IPS DF 6.9 (cell line): ENCODE results near the gene LDLRAD2.
"Not testable (repeated sequence)": the region's sequence is repeated elsewhere in the genome, so short reads cannot be mapped to it uniquely, and the experiment has no call there.

ENCODE experiments used
- DNase-seq: peaks from one replicate; pipeline ENCODE4 v3.0.0-alpha.2; 2013; ENCODE audit warnings: low read depth, low spot score
- H3K27ac ChIP-seq: one replicate; pipeline ENCODE4 v1.5.1; 2013; ENCODE audit warnings: low read length, control low read depth
- H3K27me3 ChIP-seq: 2 replicates; pipeline ENCODE4 v1.6.1; 2013; ENCODE audit warnings: mild to moderate bottlenecking, low read length; ENCODE audit not compliant: control insufficient read depth, insufficient read depth
- H3K36me3 ChIP-seq: 2 replicates; pipeline ENCODE4 v1.6.1; 2013; ENCODE audit warnings: low read length; ENCODE audit not compliant: control insufficient read depth, insufficient read depth
- H3K4me1 ChIP-seq: 2 replicates; pipeline ENCODE4 v1.6.1; 2013; ENCODE audit warnings: low read length; ENCODE audit not compliant: control insufficient read depth, insufficient read depth
- H3K4me3 ChIP-seq: 2 replicates; pipeline ENCODE4 v1.5.1; 2013; ENCODE audit warnings: mild to moderate bottlenecking, low read length
- H3K9me3 ChIP-seq: 2 replicates; pipeline ENCODE4 v1.6.1; 2013; ENCODE audit warnings: low read length, inconsistent platforms; ENCODE audit not compliant: control insufficient read depth, insufficient read depth
- WGBS: extraction: QIAGEN DNeasy Blood & Tissue Kit; methylation state at CpG from one replicate; pipeline ENCODE4 v1.1.7; 2013; ENCODE audit warnings: mixed read lengths, missing lambda C conversion rate; ENCODE audit not compliant: insufficient read length, insufficient coverage; 5-methylcytosine and 5-hydroxymethylcytosine counted together

The LDLRAD2 gene

GRCh38 chr1:21774835-21775549 is 37.1 kb upstream of the LDLRAD2 start:
- no peak overlapping the region for H3K27ac ChIP-seq
- H3K4me3 ChIP-seq, result no peak overlapping the region
- no peaks in the 10 kb centered on the region for H3K9me3 ChIP-seq
- WGBS, result no CpG with 5 or more reads among the region's 15 CpGs
- DNase-seq, result no peak
- no peaks in the 10 kb centered on the region for H3K36me3 ChIP-seq
- H3K27me3 ChIP-seq, result no peaks in the 10 kb centered on the region
- no peaks in the 10 kb centered on the region for H3K4me1 ChIP-seq

- no CpG with 5 or more reads among the region's 2 CpGs for WGBS
- Histone ChIP-seq H3K4me3 (no peak overlapping the region), H3K4me1 (no peaks in the 10 kb centered on the region), H3K36me3 (no peaks in the 10 kb centered on the region), H3K27me3 (no peaks in the 10 kb centered on the region), H3K9me3 (no peaks in the 10 kb centered on the region), H3K27ac (no peak overlapping the region)
- DNase-seq, result no peak
Observed at GRCh38 chr1:21775550-21775914, 36.5 kb upstream of the LDLRAD2 start.

- no peak for DNase-seq
- no peaks in the 10 kb centered on the region for H3K9me3 ChIP-seq
- no peaks in the 10 kb centered on the region for H3K36me3 ChIP-seq
- H3K4me1 ChIP-seq, result no peaks in the 10 kb centered on the region
- H3K27me3 ChIP-seq, result no peaks in the 10 kb centered on the region
- H3K4me3 ChIP-seq, result no peak overlapping the region
- no peak overlapping the region for H3K27ac ChIP-seq
Observed at GRCh38 chr1:21775985-21776562, 36.0 kb upstream of the LDLRAD2 start.

DNA sequence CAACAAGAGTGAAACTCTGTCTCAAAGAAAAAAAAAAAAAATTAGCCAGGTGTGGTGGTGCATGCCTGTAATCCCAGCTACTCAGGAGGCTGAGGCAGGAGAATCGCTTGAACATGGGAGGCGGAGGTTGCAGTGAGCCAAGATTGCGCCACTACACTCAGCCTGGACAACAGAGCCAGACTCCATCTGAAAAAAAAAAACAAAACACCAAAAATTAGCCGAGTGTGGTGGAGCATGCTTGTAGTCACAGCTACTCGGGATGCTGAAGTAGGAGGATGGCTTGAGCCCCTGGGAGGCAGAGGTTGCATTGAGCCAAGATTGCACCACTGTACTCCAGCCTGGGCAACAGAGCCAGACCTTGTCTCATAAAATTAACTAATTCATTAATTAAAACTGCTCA is 35.1 kb upstream of the LDLRAD2 start:
- not testable (repeated sequence) for H3K36me3 ChIP-seq, H3K4me3 ChIP-seq, H3K4me1 ChIP-seq, H3K27me3 ChIP-seq, H3K27ac ChIP-seq, DNase-seq, H3K9me3 ChIP-seq
- WGBS, result no CpG with 5 or more reads among the region's 5 CpGs

GRCh38 chr1:21778405-21778727 is 33.7 kb upstream of the LDLRAD2 start:
- H3K27ac ChIP-seq, result no peak overlapping the region
- no peak overlapping the region for H3K4me3 ChIP-seq
- no peaks in the 10 kb centered on the region for H3K36me3 ChIP-seq
- no peaks in the 10 kb centered on the region for H3K27me3 ChIP-seq
- no peaks in the 10 kb centered on the region for H3K4me1 ChIP-seq
- H3K9me3 ChIP-seq, result no peaks in the 10 kb centered on the region
- DNase-seq, result no peak
- WGBS, result no CpG with 5 or more reads among the region's 2 CpGs

- no peak for DNase-seq
- no peaks in the 10 kb centered on the region for H3K9me3 ChIP-seq
- no peaks in the 10 kb centered on the region for H3K36me3 ChIP-seq
- no peaks in the 10 kb centered on the region for H3K27me3 ChIP-seq
- H3K27ac ChIP-seq, result no peak overlapping the region
- H3K4me3 ChIP-seq, result no peak overlapping the region
- H3K4me1 ChIP-seq, result no peaks in the 10 kb centered on the region
- WGBS, result no CpG with 5 or more reads among the region's 12 CpGs
Observed at GRCh38 chr1:21779613-21780521, 32.2 kb upstream of the LDLRAD2 start.

DNA sequence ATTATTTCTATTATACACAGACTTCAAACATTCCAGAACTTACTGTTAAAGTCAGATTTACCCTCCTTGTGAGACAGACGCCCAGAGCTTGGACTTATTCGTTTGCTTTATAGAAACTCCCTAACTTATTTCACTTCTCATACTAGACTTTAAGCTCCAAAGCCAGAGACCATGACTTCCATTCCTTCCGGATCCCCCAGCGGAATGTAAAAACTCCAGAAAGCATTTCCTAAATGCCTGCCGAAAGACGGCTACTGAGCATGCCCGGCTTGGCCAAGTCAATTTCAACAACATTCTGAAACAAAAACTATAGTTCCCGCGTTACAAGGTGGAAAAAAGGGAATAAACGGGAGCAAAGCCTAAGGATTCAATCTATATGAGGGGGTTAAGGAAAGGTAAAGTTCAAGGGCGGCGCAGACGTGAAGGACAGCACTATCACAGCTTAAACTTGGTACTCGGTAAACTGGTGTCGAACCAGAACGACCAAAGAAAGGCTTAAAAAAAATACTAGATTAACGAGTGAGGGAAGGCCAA is 30.2 kb upstream of the LDLRAD2 start:
- no peaks in the 10 kb centered on the region for H3K27me3 ChIP-seq
- no peak for DNase-seq
- WGBS, result no CpG with 5 or more reads among the region's 17 CpGs
- no peaks in the 10 kb centered on the region for H3K36me3 ChIP-seq
- H3K4me1 ChIP-seq, result no peaks in the 10 kb centered on the region
- H3K27ac ChIP-seq, result no peak overlapping the region
- peak overlapping the region; percentile 73; the same call in 1 of the 2 replicates for H3K4me3 ChIP-seq
- H3K9me3 ChIP-seq, result no peaks in the 10 kb centered on the region

DNA sequence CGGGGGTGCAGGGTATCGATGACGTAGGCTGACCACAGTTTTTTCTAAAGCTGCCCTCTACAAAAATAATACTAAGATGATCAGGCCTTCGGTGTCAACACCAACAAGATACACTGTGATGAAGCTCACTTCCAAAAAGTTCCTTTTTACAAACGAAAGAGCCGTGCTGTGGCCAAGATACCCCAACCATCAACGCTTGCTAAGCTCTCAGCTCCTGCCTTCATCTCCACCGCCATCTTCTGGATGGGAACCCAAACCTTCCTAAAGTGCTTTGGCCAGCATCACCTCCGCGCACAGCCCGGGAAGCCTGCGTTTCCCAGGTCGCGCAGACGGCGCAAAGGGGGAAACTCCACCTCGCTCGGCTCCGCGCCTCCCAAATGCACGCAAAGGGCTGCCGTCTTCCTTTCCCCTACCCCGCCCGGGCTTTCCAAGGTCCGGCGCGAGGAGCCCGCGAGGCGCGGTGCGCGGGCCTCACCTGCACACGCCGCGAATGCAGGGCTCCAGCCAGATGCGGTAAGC is 29.7 kb upstream of the LDLRAD2 start:
- H3K36me3 ChIP-seq, result no peaks in the 10 kb centered on the region
- H3K4me1 ChIP-seq, result no peaks in the 10 kb centered on the region
- peak overlapping the region; percentile 73 for H3K4me3 ChIP-seq
- WGBS, result no CpG with 5 or more reads among the region's 37 CpGs
- no peak overlapping the region for H3K27ac ChIP-seq
- H3K27me3 ChIP-seq, result no peaks in the 10 kb centered on the region
- no peak for DNase-seq
- H3K9me3 ChIP-seq, result no peaks in the 10 kb centered on the region

- no peaks in the 10 kb centered on the region for H3K4me1 ChIP-seq
- H3K27ac ChIP-seq, result no peak within 1 kb of the TSS
- no peaks in the 10 kb centered on the region for H3K36me3 ChIP-seq
- H3K27me3 ChIP-seq, result no peaks in the 10 kb centered on the region
- peak within 1 kb of the TSS; percentile 73 for H3K4me3 ChIP-seq
- DNase-seq, result peak; percentile 96
- no CpG with 5 or more reads among the region's 82 CpGs for WGBS
- no peaks in the 10 kb centered on the region for H3K9me3 ChIP-seq
Observed at GRCh38 chr1:21782868-21783678, 29.0 kb upstream of the LDLRAD2 start, which contains the start of gene USP48. TSS of gene USP48 (minus strand) at chr1:21783149. CDS start at chr1:21782957, 192 bp downstream.
